ENCODE data around the gene GRIN3A.

DNA sequence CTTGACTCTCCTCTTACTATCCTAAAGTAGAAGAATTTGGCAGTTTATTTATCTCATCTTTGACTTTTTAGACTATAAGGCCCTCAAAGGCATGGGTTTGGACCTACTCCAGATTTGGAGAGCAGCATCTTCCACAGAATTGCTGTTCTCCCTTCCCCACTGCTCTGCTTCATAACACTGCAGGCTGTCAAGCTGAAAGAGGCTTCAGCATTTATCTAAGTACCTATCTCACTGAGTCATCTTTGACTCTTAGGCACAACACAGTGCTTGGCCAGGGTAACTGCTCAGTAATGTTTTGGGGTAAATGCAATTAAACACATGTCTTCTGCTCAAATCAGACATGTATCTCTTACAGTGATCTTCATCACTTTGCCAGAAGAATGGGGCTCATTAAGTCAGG lies 60.6 kb downstream of the GRIN3A start:
- TF ChIP-seq, protein P1, sequence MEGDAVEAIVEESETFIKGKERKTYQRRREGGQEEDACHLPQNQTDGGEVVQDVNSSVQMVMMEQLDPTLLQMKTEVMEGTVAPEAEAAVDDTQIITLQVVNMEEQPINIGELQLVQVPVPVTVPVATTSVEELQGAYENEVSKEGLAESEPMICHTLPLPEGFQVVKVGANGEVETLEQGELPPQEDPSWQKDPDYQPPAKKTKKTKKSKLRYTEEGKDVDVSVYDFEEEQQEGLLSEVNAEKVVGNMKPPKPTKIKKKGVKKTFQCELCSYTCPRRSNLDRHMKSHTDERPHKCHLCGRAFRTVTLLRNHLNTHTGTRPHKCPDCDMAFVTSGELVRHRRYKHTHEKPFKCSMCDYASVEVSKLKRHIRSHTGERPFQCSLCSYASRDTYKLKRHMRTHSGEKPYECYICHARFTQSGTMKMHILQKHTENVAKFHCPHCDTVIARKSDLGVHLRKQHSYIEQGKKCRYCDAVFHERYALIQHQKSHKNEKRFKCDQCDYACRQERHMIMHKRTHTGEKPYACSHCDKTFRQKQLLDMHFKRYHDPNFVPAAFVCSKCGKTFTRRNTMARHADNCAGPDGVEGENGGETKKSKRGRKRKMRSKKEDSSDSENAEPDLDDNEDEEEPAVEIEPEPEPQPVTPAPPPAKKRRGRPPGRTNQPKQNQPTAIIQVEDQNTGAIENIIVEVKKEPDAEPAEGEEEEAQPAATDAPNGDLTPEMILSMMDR (IDR thresholded peaks at IDR 0.05; ENCODE audit: low read length): no peak
- no peak for TF ChIP-seq EZH2 (IDR thresholded peaks at IDR 0.05; ENCODE audit: borderline replicate concordance, low read length)
